ENCODE measurements around the gene KRT83. TPM values are rescaled to one million over a fixed set of nuclear protein-coding genes. Genes with fewer than 3 reads are reported as not detected.
A peak's percentile ranks its signal among the peaks of the same experiment; 100 is the strongest.

The KRT83 gene
- total RNA-seq, 4 donors from 2014 or later, result 0.22 to 0.46 (median 0.40) TPM; not detected in 1

GRCh38 chr12:52366738-52367485, 45.7 kb upstream of the KRT83 start, which contains the start of gene KRT85:
Gene KRT85, minus strand, starts transcription at chr12:52367481. Its CDS starts 76 bp downstream, at chr12:52367405.
- TF ChIP-seq POLR2A (IDR thresholded peaks at IDR 0.05), result no peak
- TF ChIP-seq CTCF (IDR thresholded peaks at IDR 0.05), result no peak
- Histone ChIP-seq H3K27me3 (no peaks in the 10 kb centered on the region), H3K4me1 (peaks cover 13 to 23% of the 10 kb centered on the region in 2 donors), H3K36me3 (no peaks in the 10 kb centered on the region), H3K27ac (no peak within 1 kb of the TSS), H3K4me3 (replicated peaks in 1 of 3) (no peak within 1 kb of the TSS), H3K9me3 (no peaks in the 10 kb centered on the region)
- 78 to 87% methylated on average over 29 to 35 of the region's 42 CpGs for WGBS, 2 donors
- DNase-seq, result no peak
- intact Hi-C loops (cut with DNase I), result no loop called here

GRCh38 chr12:52364901-52365489, 43.8 kb upstream of the KRT83 start:
- intact Hi-C loops (cut with DNase I), result no loop called here
- WGBS, 2 donors, result 60 to 70% methylated on average over 13 to 14 of the region's 14 CpGs

DNA sequence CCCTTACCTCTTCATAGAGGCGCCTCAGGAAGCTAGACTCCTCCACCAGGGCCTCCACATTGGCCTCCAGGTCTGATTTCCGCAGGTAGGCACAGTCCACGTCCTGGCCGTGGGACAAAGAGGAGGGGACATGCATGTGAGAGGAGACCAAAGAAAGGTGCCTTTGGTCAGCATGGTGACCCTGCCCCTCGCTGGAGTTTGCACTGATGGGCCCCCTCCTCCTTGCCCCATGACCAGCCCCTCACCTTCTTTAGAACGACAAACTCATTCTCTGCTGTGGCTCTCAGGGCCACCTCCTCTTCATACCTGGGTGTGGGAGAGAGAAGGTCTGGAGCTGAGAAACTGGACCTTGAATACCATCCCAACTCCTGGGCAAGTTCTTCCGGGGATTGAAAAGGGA, 42.9 kb upstream of the KRT83 start:
- no peak overlapping the region for H3K27ac ChIP-seq
- H3K9me3 ChIP-seq, result no peaks in the 10 kb centered on the region
- no peaks in the 10 kb centered on the region for H3K36me3 ChIP-seq
- H3K4me1 ChIP-seq, result peaks cover 0 to 19% of the 10 kb centered on the region in 2 donors
- H3K4me3 ChIP-seq (replicated peaks in 1 of 3), result no peak overlapping the region
- H3K27me3 ChIP-seq, result no peaks in the 10 kb centered on the region
- 68 to 93% methylated on average over 4 to 7 of the region's 7 CpGs for WGBS, 2 donors
- no peak for DNase-seq
- intact Hi-C loops (cut with DNase I), result no loop called here
- no peak for TF ChIP-seq POLR2A (IDR thresholded peaks at IDR 0.05)
- no peak for TF ChIP-seq CTCF (IDR thresholded peaks at IDR 0.05)

More at GRCh38 chr12:52364901-52365489, 43.8 kb upstream of the KRT83 start:
- H3K27ac ChIP-seq, result peak overlapping the region in 1 of 3 donors; percentile 32
- TF ChIP-seq POLR2A (IDR thresholded peaks at IDR 0.05), result no peak
- TF ChIP-seq CTCF (IDR thresholded peaks at IDR 0.05), result no peak
- H3K36me3 ChIP-seq, result no peaks in the 10 kb centered on the region
- H3K9me3 ChIP-seq, result no peaks in the 10 kb centered on the region
- H3K4me3 ChIP-seq (replicated peaks in 1 of 3), result no peak overlapping the region
- H3K27me3 ChIP-seq, result no peaks in the 10 kb centered on the region
- DNase-seq, result peak; percentile 52 to 54
- peaks cover 0 to 18% of the 10 kb centered on the region in 2 donors for H3K4me1 ChIP-seq

DNA sequence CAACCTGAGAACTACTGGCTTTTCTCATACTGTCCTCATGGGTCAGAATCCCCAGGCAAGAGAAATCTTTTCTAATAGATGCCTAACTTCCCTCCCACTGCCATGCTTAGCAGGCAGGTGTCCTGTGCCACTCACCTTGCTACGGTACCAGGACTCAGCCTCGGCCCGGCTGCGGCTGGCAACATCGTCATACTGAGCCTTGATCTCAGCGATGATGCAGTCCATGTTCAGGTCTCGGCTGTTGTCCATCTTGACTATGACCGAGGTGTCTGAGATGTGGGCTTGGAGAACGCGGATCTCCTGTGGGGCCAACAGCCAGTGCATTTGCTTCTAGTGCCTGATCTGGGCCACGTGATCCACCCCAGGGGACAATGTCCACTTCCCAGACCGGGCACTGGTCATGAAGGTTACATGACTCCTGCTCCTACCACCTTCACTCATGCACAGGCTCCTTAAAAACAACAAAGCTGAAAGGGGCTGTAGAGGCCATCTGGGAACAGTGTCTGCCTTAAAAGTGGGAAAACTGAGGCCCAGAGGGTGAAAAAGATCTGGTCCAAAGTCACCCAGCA, 42.0 kb upstream of the KRT83 start:
- TF ChIP-seq CTCF (IDR thresholded peaks at IDR 0.05) (no peak), POLR2A (IDR thresholded peaks at IDR 0.05) (no peak)

More for the DNA sequence above, 42.0 kb upstream of the KRT83 start:
- Histone ChIP-seq H3K4me3 (replicated peaks in 1 of 3) (no peak overlapping the region), H3K9me3 (no peaks in the 10 kb centered on the region), H3K4me1 (peaks cover 0 to 19% of the 10 kb centered on the region in 2 donors), H3K27me3 (no peaks in the 10 kb centered on the region), H3K36me3 (no peaks in the 10 kb centered on the region), H3K27ac (no peak overlapping the region)
- WGBS, 2 donors, result 93% methylated on average over 12 of the region's 12 CpGs
- DNase-seq, result no peak
- intact Hi-C loops (cut with DNase I), result no loop called here

Measured in thyroid gland (tissue), 4 donors.